Bone marrow (tissue), 2 donors: ENCODE data around the gene HARS1.
"Not testable (repeated sequence)": the region's sequence is repeated elsewhere in the genome, so short reads cannot be mapped to it uniquely, and the experiment has no call there.

Experiments used
- DNase-seq, 2 donors: peaks; one replicate each; lab custom pipeline; 2025; lab: John Stamatoyannopoulos, UW

Gene HARS1

DNA sequence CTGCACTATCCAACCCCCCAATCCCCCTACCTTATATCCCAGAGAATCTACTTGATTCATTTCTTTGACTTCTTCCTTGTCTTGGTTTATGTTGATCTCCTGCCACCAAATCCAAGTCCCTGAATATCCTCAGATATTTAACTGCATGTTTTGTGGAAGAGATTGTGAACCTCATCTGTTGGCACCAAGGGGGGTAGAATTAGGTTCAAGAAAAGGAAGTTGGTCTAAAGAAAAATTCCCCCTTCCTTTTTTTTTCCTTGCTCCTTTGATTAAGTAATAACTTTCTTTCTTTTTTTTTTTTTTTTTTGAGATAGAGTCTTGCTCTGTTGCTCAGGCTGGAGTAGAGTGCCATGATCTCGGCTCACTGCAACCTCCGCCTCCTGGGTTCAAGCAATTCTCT lies 57.7 kb downstream of the HARS1 start:
- no peak for DNase-seq

- peak in 1 of 2 donors; percentile 74 for DNase-seq
Measured at GRCh38 chr5:140633021-140633471, 58.1 kb downstream of the HARS1 start, which contains the start of gene CD14. Gene CD14 (minus strand): TSS chr5:140633175. CDS start chr5:140633071, 104 bp downstream.

DNA sequence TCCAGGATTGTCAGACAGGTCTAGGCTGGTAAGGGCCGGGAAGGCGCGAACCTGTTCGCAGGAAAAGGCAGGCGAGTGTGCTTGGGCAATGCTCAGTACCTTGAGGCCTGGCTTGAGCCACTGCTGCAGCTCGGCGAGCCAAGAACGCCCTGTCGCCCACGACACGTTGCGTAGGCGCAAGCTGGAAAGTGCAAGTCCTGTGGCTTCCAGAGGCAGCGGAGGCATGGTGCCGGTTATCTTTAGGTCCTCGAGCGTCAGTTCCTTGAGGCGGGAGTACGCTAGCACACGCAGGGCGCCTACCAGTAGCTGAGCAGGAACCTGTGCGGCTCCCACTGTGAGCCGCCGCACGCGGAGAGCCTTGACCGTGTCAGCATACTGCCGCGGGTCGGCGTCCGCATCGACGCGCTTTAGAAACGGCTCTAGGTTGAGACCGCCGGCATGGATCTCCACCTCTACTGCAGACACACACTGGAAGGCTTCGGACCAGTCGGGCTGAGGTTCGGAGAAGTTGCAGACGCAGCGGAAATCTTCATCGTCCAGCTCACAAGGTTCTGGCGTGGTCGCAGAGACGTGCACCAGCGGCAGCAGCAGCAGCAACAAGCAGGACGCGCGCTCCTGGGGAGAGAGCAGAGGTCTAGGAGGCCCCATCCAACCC lies 58.7 kb downstream of the HARS1 start:
- DNase-seq: peak in 1 of 2 donors; percentile 63

GRCh38 chr5:140631831-140632365 lies 59.3 kb downstream of the HARS1 start:
- DNase-seq: no peak

- no peak for DNase-seq
Measured at GRCh38 chr5:140631036-140631417, 60.1 kb downstream of the HARS1 start.

GRCh38 chr5:140630292-140631035 lies 60.7 kb downstream of the HARS1 start:
- no peak for DNase-seq

DNA sequence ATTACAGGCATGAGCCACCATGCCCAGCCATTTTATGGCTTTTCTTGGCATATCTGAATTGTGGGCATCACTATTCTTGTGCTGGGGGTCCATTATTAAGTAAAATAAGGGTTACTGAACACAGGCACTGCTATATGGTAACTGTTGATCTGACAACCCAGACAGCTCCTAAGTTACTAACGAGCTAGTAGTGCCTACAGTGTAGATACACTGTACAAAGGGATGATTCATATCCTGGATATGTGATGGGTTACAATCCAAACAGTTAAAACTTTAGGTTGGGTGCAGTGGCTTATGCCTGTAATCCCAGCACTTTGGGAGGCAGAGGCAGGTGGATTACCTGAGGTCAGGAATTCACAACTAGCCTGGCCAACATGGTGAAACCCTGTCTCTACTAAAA lies 62.5 kb downstream of the HARS1 start:
- no peak for DNase-seq

DNA sequence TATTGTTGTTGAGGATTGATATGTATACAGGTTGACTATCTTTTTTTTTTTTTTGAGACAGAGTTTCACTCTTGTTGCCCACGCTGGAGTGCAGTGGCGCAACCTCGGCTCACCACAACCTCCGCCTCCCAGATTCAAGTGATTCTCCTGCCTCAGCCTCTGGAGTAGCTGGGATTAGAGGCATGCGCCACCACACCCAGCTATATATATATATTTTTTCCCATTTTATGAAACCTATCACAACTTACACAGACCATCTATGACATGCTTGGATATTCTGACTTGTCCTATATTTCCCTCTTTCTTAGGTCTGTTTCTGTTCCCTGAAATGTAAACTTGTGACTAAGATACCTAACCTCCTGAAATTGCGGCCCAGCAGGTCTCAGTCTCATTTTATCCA lies 63.2 kb downstream of the HARS1 start:
- DNase-seq: no peak

DNA sequence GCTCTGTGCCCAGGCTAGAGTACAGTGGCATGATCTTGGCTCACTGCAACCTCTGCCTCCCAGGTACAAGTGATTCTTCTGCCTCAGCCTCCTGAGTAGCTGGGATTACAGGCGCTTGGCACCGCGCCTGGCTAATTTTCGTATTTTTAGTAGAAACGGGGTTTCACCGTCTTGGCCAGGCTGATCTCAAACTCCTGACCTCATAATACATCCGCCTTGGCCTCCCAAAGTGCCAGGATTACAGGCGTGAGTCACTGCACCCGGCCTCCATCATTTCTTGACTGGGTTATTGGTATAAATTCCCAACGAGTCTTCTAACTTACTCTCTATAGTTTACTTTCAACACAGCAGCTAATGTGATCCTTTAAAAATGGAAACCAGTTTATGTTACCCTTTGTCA lies 66.3 kb downstream of the HARS1 start:
- not testable (repeated sequence) for DNase-seq
